Vagina (tissue), 2 donors: ENCODE data around the gene RPL18A. TPM values are rescaled to one million over a fixed set of nuclear protein-coding genes. Genes with fewer than 3 reads are reported as not detected.

ENCODE experiments used
- DNase-seq, 2 donors: peaks; one replicate each; pipeline ENCODE4 v3.0.0-alpha.2; 2017; ENCODE audit errors: extremely low spot score in 2 of 2
- H3K27ac ChIP-seq: fragments of 200-600 bp; sonication (generic); one replicate; pipeline ENCODE4 v1.5.1; 2019
- H3K27me3 ChIP-seq: fragments of 200-600 bp; sonication (generic); one replicate; pipeline ENCODE4 v1.5.1; 2019
- H3K36me3 ChIP-seq, 2 donors: fragments of 200-600 bp; sonication (generic); one replicate each; pipeline ENCODE4 v1.5.1; 2017 to 2019
- H3K4me1 ChIP-seq: fragments of 200-600 bp; sonication (generic); one replicate; pipeline ENCODE4 v1.5.1; 2019
- H3K4me3 ChIP-seq, 2 donors: fragments of 200-600 bp; sonication (generic); 1 replicate in 1 of 2; 2 replicates in 1 of 2; pipeline ENCODE4 v1.5.1; 2016 to 2019
- H3K9me3 ChIP-seq: fragments of 200-600 bp; sonication (generic); one replicate; pipeline ENCODE4 v1.5.1; 2019
- POLR2A ChIP-seq, 2 donors: fragments of 450-650 bp; IDR thresholded peaks; one replicate each; pipeline ENCODE4 v1.6.1; 2017; ENCODE audit warnings: antibody characterized with exemption in 2 of 2, mild to moderate bottlenecking in 2 of 2, moderate library complexity in 2 of 2
- POLR2AphosphoS5 ChIP-seq, 2 donors: sonication (generic); formaldehyde crosslinking; IDR thresholded peaks; one replicate each; pipeline ENCODE4 v1.9.0; 2017; ENCODE audit warnings: antibody characterized with exemption in 2 of 2, mild to moderate bottlenecking in 2 of 2, low read depth in 1 of 2; ENCODE audit not compliant: insufficient read depth in 1 of 2
- intact Hi-C: fragments of 100-400 bp; cut with DNase I; formaldehyde crosslinking; loops from one replicate; pipeline ENCODE4 v1.15.1; 2023
- total RNA-seq: library from RNA; depleted of rRNA; stranded (reverse); fragments of >200 nt; gene quantifications from one replicate; pipeline ENCODE4 v1.2.3, GENCODE V29; 2016
- TF ChIP-seq, protein P1 (sequence below), 3 experiments: fragments of 450-650 bp in 2 of 3; fragments of 200-600 bp in 1 of 3; sonication (generic) in 1 of 3; IDR thresholded peaks; one replicate each; pipeline ENCODE4 v1.5.1; 2017 to 2019; ENCODE audit warnings: antibody characterized with exemption in 3 of 3, mild to moderate bottlenecking in 2 of 3, moderate library complexity in 2 of 3

RPL18A gene
- total RNA-seq, 1 donor from 2014 or later = 1,768 TPM

DNA sequence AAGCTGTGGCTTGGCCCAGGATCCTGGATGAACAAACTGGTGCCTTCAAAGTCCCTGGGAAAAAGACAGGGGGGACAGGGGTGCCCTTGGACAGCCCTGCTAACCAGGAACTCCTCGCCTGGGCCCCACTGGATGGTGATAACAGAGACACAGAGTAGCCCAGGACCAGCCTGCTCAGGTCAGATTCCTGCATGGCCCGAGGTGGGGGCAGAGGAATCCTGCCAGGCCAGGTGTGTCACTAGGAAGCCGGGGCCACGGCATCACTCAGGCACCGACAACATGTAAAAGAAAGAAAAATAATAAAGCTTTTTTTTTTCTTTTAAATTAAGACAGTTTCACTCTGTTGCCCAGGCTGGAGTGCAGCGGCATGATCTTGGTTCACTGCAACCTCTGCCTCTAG lies 5.6 kb upstream of the RPL18A start:
- no peaks in the 10 kb centered on the region for H3K9me3 ChIP-seq
- H3K27ac ChIP-seq = no peak overlapping the region
- TF ChIP-seq, protein P1, sequence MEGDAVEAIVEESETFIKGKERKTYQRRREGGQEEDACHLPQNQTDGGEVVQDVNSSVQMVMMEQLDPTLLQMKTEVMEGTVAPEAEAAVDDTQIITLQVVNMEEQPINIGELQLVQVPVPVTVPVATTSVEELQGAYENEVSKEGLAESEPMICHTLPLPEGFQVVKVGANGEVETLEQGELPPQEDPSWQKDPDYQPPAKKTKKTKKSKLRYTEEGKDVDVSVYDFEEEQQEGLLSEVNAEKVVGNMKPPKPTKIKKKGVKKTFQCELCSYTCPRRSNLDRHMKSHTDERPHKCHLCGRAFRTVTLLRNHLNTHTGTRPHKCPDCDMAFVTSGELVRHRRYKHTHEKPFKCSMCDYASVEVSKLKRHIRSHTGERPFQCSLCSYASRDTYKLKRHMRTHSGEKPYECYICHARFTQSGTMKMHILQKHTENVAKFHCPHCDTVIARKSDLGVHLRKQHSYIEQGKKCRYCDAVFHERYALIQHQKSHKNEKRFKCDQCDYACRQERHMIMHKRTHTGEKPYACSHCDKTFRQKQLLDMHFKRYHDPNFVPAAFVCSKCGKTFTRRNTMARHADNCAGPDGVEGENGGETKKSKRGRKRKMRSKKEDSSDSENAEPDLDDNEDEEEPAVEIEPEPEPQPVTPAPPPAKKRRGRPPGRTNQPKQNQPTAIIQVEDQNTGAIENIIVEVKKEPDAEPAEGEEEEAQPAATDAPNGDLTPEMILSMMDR (IDR thresholded peaks at IDR 0.05) = no peak
- no peak for TF ChIP-seq POLR2AphosphoS5 (IDR thresholded peaks at IDR 0.05; ENCODE audit: insufficient read depth in 1 of 2, low read depth in 1 of 2)
- TF ChIP-seq POLR2A (IDR thresholded peaks at IDR 0.05) = no peak
- no peaks in the 10 kb centered on the region for H3K4me1 ChIP-seq
- intact Hi-C loops = no loop called here
- DNase-seq = no peak
- H3K27me3 ChIP-seq = no peaks in the 10 kb centered on the region
- no peaks in the 10 kb centered on the region for H3K36me3 ChIP-seq
- no peak overlapping the region for H3K4me3 ChIP-seq

DNA sequence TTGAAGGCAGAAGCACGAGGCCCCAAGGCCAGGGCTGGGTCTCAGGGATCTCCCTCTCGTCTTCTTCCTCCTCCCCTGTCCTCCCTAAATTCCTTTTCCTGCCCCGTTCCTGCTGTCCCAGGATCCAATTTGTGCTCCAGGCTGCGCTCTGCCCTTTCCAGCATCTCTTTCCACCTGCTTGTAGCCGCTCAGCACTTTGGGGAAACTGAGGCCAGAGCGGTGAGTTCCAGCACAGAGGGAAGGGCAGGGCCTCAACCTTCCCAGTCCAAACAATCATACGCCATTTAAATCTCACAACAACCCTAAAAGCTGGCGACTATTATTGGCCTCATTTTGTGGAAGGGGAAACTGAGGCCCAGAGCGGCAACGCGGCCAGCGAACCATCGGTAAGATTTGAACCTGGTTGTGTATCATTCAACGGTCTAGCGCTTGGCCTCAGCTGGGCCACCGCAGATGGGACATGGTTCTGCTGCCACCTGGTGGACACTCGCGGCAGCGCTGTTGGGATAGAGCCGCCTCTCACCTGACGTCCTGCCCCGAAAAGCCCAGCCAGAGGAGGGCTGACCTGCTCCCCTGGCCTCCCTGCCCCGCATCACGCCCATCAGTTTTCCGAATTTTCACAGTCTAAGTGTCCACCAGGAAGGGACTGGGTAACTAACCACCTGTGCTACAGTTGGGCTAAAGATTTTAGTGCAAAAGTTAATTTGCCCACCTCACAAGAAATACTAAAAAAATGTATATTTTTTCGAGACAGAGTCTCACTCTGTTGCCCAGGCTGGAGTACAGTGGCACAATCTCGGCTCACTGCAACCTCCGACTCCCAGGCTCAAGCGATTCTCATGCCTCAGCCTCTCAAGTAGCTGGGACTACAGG lies 4.2 kb upstream of the RPL18A start:
- Histone ChIP-seq H3K27ac (no peak overlapping the region), H3K4me1 (peaks cover 2% of the 10 kb centered on the region), H3K4me3 (no peak overlapping the region), H3K27me3 (no peaks in the 10 kb centered on the region), H3K9me3 (no peaks in the 10 kb centered on the region), H3K36me3 (no peaks in the 10 kb centered on the region)
- TF ChIP-seq POLR2A (IDR thresholded peaks at IDR 0.05) (no peak), POLR2AphosphoS5 (IDR thresholded peaks at IDR 0.05; ENCODE audit: insufficient read depth in 1 of 2, low read depth in 1 of 2) (peak in 1 of 2 donors; percentile 12)
- TF ChIP-seq, protein P1 (IDR thresholded peaks at IDR 0.05) = peak; percentile 87 to 95 (median 92)
- intact Hi-C loops = no loop called here
- DNase-seq = no peak

DNA sequence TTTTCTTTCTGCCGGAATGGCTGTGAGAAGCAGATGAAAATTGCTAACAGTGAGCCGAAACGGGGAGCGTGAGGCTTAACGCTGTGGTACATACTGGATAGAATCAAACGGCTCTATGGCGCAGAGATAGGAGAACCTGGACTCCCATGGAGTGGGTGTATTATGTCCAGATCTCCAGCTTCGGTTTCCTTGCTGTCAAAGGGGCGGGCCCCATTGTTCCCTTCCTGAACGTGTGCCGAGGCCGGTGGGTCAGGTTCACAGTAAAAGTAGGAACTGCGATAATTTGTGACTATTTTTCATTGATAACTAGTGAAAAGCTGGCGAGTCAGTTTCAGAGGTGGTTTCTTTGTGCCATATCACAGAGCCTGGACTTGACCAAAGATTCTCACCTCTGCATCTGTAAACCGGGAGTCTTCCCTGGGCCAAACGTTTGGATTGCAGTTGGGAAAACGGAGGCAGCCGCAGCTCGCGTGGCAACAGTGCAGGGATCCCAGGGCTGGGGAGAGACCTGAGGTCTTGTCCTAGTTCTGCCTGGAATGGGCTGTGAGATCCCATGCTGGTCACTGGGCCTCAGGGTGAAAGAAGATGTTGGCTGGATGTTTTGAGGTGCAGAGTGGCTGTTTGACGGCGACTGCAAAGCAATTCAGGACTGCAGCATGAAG lies 752 bp downstream of the RPL18A start:
- intact Hi-C loops = loop anchor here (5.0 to 10.0 kb wide), 2 partner anchors 72 to 134 kb away; partner anchors contain the start of gene CCDC124
- H3K36me3 ChIP-seq = peaks cover 3 to 32% of the 10 kb centered on the region in 2 donors

DNA sequence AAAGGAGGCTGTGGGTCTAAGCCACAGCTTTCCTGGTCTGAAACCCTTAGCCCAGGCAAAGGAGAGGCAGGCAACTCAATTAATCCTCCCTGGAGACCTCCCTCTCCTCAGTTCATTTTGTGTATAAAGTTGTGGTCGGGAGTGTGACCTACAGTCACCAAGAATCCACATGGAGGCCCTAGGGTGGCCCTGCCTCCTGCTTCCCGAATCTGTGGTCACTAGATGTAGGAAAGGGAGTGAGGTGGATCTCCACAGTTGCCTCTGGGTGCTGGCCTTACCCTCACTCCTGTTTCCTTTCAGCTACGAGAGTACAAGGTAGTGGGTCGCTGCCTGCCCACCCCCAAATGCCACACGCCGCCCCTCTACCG lies 1.3 kb downstream of the RPL18A start:
- no peak for DNase-seq
- Histone ChIP-seq H3K4me3 (peak overlapping the region; percentile 77 to 92), H3K4me1 (peaks cover 17% of the 10 kb centered on the region), H3K27ac (peak overlapping the region; percentile 77), H3K9me3 (no peaks in the 10 kb centered on the region), H3K36me3 (peaks cover 3 to 32% of the 10 kb centered on the region in 2 donors), H3K27me3 (no peaks in the 10 kb centered on the region)
- intact Hi-C loops = loop anchor here (5.0 to 10.0 kb wide), 2 partner anchors 71 to 134 kb away; partner anchors contain the start of gene CCDC124
- TF ChIP-seq POLR2AphosphoS5 (IDR thresholded peaks at IDR 0.05; ENCODE audit: insufficient read depth in 1 of 2, low read depth in 1 of 2) (no peak), POLR2A (IDR thresholded peaks at IDR 0.05) (no peak)
- TF ChIP-seq, protein P1 (IDR thresholded peaks at IDR 0.05) = no peak

More for the DNA sequence above, 752 bp downstream of the RPL18A start:
- Histone ChIP-seq H3K27me3 (no peaks in the 10 kb centered on the region), H3K27ac (peak overlapping the region; percentile 77), H3K4me1 (peaks cover 17% of the 10 kb centered on the region), H3K4me3 (peak overlapping the region; percentile 77 to 92), H3K9me3 (no peaks in the 10 kb centered on the region)
- TF ChIP-seq POLR2AphosphoS5 (IDR thresholded peaks at IDR 0.05; ENCODE audit: insufficient read depth in 1 of 2, low read depth in 1 of 2) (no peak), POLR2A (IDR thresholded peaks at IDR 0.05) (no peak)
- TF ChIP-seq, protein P1 (IDR thresholded peaks at IDR 0.05) = no peak
- DNase-seq = no peak
